Transverse colon (tissue), 4 donors: Measurements from ENCODE around the gene SLC1A3.

Source experiments
- CTCF ChIP-seq, 5 experiments: fragments of 200-600 bp in 3 of 5; fragments of 450-650 bp in 2 of 5; sonication (generic) in 3 of 5; IDR thresholded peaks; 1 replicate in 2 of 5; 2 replicates in 3 of 5; pipeline ENCODE4 v1.5.1; 2016 to 2017; ENCODE audit warnings: antibody characterized with exemption in 5 of 5, inconsistent platforms in 3 of 5, mild to moderate bottlenecking in 2 of 5, moderate library complexity in 1 of 5
- EP300 ChIP-seq: sonication (generic); formaldehyde crosslinking; IDR thresholded peaks from one replicate; pipeline ENCODE4 v1.6.1; 2017; ENCODE audit warnings: antibody characterized with exemption, low read depth
- POLR2A ChIP-seq: fragments of 450-650 bp; IDR thresholded peaks from one replicate; pipeline ENCODE4 v1.6.1; 2016; ENCODE audit warnings: antibody characterized with exemption, mild to moderate bottlenecking, moderate library complexity
- POLR2AphosphoS5 ChIP-seq, 3 donors: sonication (generic); formaldehyde crosslinking; IDR thresholded peaks; one replicate each; pipeline ENCODE4 v1.6.1; 2016; ENCODE audit warnings: antibody characterized with exemption in 3 of 3

GRCh38 chr5:36703245-36703860 is 96.9 kb downstream of the SLC1A3 start:
- TF ChIP-seq CTCF (IDR thresholded peaks at IDR 0.05) (no peak), POLR2AphosphoS5 (IDR thresholded peaks at IDR 0.05) (no peak), POLR2A (no peak), EP300 (no peak)
